ENCODE measurements around the gene NTRK2.

DNA sequence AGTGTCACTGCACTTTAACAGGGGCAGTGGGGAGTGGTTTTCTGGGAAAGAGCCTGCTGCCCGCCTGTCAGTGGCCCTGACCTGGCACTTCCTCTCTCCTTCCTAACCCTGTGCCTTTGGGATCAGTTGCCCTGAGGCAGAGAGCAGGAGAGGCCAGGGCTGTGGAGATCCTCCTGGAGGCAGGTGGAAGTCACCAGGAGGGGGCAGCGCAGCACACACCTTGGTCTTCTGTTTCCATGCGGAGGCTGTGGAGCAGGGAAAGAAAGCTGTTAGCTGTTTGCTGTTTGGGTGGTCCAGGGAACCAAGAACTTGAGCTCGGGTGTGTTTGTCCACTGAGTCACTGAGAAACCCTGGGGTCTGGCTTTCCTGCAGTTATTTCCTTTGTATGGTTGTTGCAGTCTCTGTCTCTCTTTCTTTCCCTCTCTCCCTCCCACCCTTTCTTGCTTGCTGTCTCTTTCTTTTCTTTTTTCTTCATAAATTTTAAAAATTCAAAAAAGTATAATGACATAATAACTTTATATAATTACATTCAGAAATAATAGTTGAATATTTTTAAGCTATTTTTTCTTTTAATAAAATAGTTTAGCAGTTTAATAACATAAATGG lies 28.1 kb downstream of the NTRK2 start:
- TF ChIP-seq TARDBP (IDR thresholded peaks at IDR 0.05) (no peak), SP1 (IDR thresholded peaks at IDR 0.05) (no peak), BHLHE40 (IDR thresholded peaks at IDR 0.05; ENCODE audit: borderline replicate concordance) (no peak), SUZ12 (IDR thresholded peaks at IDR 0.05) (no peak), L3MBTL2 (conservative IDR thresholded peaks at IDR 0.05) (no peak), FOXA1 (IDR thresholded peaks at IDR 0.05) (no peak), FOXK2 (IDR thresholded peaks at IDR 0.05) (no peak), FOXM1 (IDR thresholded peaks at IDR 0.05; ENCODE audit: borderline replicate concordance) (no peak), ZNF384 (IDR thresholded peaks at IDR 0.05) (no peak), ELF4 (IDR thresholded peaks at IDR 0.05) (no peak), NFRKB (IDR thresholded peaks at IDR 0.05) (no peak), HDGF (IDR thresholded peaks at IDR 0.05; ENCODE audit: borderline replicate concordance) (no peak), CTBP1 (IDR thresholded peaks at IDR 0.05; ENCODE audit: borderline replicate concordance) (no peak), ARNT (IDR thresholded peaks at IDR 0.05) (no peak)

All from HEK293T (cell line).